ENCODE data around the gene TMEM134. TPM values are rescaled to one million over a fixed set of nuclear protein-coding genes. Genes with fewer than 3 reads are reported as not detected.

Gene TMEM134
- total RNA-seq, 4 donors from 2014 or later = 21.4 to 85.5 (median 36.2) TPM

DNA sequence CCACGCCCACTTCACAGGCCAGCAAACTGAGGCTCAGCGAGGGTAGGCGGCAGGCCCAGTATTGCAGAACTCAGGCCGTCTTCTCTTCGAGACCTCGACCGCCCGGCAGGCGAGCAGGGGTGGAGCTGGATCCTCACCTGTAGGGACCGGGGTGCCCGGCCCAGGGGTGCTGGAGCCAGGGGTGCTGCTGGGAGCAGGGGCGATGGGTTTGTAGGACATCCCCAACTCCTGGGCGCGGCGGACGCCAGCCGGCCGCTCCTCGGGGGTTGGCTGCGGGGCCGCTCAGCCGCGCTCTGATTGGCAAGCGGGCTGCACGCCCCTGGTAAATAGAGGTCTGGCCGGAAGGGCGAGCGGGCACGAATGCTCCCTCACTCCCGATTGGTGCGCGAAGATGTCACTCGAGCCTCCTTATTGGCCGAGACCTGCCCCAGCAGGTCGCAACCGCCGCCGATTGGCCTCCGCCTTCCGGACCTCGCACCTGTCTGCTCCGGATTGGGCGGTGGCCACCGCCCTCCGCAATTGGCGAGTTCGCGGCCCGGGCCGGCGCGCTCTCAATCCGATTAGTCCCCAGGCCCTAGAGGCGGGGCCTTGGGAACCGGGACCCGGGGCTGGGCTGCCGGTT is 38.9 kb upstream of the TMEM134 start, which contains the start of gene CDK2AP2:
CDK2AP2 (minus strand) TSS at position 299 of the 622 bp plus-strand sequence; CDS start at position 219, 80 bp downstream.
- TF ChIP-seq, protein P1, sequence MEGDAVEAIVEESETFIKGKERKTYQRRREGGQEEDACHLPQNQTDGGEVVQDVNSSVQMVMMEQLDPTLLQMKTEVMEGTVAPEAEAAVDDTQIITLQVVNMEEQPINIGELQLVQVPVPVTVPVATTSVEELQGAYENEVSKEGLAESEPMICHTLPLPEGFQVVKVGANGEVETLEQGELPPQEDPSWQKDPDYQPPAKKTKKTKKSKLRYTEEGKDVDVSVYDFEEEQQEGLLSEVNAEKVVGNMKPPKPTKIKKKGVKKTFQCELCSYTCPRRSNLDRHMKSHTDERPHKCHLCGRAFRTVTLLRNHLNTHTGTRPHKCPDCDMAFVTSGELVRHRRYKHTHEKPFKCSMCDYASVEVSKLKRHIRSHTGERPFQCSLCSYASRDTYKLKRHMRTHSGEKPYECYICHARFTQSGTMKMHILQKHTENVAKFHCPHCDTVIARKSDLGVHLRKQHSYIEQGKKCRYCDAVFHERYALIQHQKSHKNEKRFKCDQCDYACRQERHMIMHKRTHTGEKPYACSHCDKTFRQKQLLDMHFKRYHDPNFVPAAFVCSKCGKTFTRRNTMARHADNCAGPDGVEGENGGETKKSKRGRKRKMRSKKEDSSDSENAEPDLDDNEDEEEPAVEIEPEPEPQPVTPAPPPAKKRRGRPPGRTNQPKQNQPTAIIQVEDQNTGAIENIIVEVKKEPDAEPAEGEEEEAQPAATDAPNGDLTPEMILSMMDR (IDR thresholded peaks at IDR 0.05; ENCODE audit: low read depth) = no peak

DNA sequence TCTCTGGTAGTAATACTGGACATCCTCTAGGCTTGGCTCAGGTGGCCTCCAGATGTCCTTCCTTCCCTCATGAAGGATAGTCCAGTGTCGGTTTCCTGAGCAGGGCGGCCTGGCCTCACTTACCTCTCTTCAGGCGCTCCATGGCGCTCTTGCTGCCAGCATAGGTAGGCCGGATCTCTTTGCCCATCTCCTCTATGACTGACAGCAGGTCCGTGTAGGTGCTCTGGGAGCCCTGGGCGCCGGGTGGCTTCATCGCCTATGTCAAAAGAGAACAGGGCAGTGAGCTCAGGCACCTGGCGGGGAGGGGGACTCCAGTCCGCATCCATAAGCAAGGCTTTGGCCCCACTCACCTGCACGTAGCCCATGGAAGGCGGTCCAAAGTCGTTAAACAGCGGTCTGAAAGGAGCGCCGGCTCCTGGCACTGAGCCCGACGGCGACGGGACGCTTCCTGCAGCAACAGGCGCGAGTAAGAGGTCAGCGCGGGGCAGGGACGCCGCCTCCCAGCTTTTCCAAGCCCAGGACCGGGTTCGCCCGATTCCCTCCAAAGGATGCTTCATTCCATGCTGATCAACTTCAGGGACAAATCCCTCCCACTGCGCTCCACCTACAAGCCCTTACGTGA is 38.3 kb upstream of the TMEM134 start:
- TF ChIP-seq, protein P1 (IDR thresholded peaks at IDR 0.05; ENCODE audit: low read depth) = no peak

DNA sequence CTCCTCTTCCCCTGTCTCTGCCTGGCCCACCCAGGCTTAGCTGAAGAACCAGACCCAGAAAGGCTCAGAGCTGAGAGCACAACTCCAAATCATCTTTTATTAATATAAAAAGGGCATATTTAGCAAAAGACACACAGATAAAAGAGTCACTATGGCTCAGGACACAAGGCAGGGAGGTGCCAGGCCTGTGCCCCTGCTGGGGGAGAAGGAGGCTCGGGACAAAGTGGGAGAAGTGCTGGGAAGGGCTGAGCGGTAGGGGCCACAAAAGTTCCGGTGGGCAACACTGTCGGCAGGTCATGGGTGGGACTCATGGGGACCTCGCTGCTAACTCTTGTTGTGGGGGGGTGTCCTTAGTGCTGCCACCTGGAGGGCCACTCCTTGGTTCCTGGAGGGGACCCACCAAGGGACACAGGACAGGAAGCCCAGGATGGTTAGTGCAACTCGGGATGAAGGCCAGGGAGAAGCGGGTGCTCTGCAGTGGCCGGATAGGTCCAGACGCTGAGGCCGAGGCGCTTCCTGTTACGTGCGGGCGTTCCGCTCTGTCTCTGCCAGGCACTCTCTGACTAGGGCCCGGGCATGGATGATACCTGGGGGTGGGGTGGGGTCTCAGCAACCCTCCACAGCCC is 37.5 kb upstream of the TMEM134 start:
- TF ChIP-seq, protein P1 (IDR thresholded peaks at IDR 0.05; ENCODE audit: low read depth) = no peak

DNA sequence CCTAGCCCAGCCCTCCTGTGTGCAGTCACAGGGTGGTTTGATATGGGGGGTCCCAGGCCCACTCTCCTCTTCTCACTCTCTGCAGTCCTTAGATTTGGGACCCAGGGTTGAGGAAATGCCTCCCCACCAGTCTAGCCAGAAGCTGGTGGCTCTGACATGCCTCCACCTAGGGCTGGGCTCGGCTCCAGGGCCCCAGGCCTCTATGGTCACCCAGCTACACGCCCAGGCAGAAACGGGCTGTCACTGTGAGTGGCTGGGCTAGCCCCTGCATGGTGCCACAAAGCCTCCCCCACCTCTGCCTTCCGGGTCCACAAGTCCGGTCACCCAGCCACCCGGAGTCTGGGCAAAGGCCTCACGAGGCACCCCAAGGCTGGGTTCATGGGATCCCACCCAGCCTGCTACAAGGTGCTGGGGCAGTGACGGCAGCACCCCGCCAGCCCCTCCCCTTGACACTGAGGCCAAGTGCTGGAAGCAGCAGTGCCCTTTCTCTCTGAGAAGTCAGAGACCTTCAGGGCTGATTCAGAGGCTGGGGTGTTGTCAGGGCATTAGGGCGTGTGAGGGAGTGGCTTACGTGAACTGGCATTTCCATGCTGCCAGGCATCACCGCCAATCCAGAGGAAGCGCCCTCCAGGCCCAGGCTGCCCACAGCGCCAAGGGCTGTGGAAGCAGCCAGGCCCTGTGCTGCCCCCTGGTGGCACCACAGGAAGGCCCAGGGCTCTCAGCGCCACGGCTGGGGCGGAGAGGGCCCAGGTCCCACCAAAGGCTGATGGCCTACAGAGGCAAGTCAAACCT is 36.8 kb upstream of the TMEM134 start:
- TF ChIP-seq, protein P1 (IDR thresholded peaks at IDR 0.05; ENCODE audit: low read depth) = no peak

DNA sequence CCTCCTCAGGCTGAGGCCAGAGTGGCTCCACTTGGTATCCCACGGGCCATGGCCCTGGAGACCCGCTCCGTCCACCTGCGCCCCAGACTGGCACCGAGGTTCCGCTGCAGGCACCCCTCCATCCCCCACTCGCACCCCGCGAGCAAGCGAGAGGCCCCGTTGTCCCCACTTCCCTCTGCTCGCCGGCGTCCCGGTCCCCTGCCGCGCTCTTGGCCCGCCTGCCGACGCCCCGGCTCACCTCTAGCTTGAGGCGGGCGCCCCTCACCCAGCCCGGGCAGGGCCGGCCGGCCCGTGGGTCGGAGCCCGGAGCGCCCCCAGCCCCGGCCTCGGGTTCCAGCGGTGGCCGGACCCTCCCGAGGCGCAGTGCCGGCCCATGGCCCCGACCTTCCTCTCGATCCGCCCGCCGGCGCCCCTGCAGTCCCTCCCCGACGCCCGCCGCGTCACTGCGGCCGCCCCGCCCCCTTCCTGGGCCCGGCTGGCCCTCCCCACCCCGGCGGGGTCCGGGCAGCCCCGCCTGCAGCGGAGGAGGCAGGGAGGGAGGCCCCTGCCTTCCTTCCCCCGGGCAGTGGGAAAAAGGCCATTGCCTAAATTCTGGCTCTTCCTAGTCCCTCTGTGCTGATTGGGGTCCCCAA is 36.0 kb upstream of the TMEM134 start, which contains the start of gene PITPNM1:
PITPNM1 (minus strand) TSS at position 414 of the 632 bp plus-strand sequence. CDS start 1,183 bp downstream, outside the sequence.
- TF ChIP-seq, protein P1 (IDR thresholded peaks at IDR 0.05; ENCODE audit: low read depth) = no peak

DNA sequence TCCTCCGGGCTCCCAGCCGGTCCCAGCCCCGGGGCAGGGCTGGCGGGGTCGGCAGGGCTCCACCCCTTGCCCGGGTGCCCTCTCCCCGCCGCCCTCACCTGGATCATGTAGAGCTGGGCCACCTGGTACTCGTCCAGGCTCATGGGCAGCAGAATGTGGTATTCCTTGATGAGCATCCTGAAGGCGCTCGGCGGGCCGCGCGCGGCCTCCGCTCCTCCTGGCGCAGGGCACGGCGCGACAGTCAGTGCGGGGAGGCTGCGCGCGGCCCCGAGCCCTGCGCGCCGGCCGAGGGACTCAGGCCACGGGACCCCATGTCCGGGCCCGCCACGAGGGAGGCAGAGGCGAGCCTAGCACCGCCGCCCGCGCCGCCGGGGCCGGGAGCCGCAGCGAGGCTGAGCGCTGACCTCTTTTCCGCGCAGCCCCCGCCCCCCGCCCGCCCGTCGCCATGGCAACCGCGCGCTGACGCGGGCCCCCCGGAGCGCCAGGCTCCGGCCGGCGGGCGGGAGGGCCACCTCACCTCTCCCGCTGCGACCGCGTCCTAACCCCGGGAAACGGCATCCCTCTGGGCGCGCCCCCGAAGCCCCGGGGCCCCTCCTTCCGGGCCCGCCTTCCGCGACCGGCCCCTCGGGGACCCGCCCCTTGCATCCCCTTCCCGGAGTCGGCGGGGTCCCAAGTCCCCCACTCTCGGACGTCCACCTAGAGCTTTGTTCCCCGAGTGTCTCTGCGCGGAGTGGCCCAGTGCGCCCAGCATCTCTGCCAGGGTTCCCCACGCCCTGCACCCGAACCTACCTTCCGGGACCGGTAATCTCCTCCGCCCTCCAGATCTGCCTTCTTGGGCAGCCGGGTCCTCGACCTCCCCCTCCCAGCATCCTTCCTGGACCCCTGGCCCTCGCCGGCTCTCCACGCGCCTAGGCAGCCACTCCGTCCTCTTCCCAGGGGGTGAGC is 35.2 kb upstream of the TMEM134 start:
- TF ChIP-seq, protein P1 (IDR thresholded peaks at IDR 0.05; ENCODE audit: low read depth) = no peak

All from subcutaneous adipose tissue (tissue), 4 donors.